HG03066 (cell line): Measurements from ENCODE around the gene SPON2.

ENCODE experiments used
- ATAC-seq: cut with Tn5 transposase; IDR thresholded peaks from one replicate; pipeline ENCODE4 v1.9.1; 2021; ENCODE audit warnings: low read depth; ENCODE audit not compliant: unreplicated experiment

Gene SPON2

DNA sequence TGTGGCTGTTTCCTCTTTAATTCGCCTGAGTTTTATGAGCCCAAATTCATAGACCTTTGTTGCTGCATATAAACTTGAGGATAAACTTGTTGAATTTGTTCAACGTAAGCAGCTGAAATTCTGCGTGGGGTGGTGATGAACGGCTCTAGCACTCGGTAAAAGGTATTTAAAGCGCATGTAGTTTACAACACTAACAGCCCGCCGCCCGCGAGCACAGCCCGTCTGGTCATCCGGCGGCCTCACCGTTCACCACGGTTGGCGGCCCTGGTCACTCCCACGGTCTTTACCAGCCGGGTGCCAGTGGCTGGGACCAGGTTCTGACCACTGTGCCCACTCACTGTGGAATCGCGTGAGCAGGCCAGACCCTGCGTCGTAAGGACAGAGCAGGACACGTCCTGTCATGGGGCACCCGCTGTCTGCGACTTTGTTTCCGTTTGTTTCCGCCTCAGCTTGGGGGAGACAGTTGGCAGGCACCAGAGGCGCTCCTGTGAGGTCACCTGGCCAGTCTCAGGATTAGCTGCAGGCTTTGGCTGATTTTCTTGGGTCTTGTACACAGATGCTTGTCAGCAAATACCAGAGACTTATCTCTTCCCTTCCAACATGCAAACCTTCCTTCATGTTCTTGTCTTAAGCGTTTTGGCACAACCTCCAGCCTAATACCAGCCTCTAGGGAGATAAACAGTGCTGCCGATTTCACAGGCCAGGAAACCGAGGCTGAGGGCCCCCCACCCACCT lies 36.8 kb upstream of the SPON2 start:
- ATAC-seq: no peak

DNA sequence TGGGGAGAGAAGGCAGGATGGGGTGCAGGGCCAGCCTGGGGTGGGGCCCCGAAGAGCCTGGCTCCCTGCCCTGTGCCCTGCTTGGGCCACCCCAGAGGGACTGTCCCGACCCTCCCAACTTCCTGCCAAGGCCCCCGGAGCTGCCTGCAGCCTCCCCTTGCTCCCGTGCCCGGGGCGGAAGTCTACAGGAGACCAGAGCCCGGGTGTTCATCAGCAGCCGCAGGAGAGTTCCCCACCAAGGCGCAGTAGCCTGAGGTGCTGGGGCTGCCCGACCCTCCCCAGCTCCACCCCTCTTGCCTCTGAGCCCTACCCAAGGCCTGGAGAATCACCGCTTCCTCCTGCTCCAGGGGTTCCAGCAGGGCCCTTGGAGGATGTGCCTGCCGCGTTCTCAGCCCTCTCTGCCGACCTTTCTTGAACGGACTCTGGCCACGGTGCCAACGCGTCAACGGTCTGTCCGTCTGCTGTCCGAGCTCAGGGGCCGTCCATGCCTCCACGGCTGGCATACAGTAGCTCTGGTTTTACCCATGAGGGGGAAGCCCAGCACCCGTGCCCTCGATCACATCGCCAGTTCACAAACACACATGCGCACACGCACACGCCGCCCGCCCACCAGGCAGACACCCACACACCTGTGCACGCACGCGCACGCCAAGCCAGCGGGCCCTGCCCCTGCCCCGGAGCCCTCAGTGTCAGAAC lies 36.0 kb upstream of the SPON2 start:
- no peak for ATAC-seq

DNA sequence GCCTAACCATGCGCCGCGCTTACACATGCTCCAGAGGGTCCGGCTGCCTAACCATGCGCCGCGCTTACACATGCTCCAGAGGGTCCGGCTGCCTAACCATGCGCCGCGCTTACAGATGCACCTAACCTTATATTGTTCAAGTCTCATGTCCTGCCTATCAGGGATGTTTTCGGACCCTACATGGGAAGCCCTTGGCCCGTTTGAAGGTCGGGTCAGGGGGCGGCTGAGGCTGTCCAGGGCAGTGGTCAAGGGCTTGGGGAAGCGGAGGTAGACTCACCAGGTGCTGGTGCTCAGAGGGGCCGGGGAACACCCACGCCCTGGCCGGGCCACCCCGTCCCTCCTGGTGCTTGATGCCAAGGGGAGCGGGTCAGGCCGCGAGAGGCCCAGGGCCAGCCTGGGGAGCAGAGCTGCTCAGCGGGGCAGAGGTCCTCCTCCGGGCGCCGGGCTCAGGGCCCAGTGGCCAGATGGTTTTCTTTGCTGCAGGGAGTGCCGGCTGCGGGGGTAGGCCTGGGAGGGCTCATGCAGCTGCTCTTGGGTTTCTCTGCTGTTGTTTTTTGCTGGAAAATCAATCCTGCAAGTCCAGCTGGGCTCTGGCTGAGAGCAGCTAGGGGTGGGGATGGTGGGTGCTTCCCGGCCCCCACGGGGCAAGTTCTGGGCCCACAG lies 35.4 kb upstream of the SPON2 start:
- no peak for ATAC-seq

DNA sequence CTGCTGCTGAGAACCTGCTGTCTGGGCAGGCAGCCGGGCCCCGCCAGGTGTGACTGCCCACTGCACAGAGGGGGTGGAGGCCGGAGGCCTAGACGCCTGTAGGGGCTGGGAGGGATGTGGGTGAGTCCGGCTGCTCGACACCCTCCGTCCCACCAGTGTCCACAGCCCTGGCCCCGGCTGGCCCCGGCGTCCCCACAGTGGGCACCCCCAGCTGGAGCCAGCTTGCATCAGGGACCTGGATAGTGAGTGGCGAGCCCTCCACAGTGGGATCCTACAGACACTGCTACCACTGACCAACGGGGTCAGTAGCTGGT lies 34.7 kb upstream of the SPON2 start:
- ATAC-seq: no peak

DNA sequence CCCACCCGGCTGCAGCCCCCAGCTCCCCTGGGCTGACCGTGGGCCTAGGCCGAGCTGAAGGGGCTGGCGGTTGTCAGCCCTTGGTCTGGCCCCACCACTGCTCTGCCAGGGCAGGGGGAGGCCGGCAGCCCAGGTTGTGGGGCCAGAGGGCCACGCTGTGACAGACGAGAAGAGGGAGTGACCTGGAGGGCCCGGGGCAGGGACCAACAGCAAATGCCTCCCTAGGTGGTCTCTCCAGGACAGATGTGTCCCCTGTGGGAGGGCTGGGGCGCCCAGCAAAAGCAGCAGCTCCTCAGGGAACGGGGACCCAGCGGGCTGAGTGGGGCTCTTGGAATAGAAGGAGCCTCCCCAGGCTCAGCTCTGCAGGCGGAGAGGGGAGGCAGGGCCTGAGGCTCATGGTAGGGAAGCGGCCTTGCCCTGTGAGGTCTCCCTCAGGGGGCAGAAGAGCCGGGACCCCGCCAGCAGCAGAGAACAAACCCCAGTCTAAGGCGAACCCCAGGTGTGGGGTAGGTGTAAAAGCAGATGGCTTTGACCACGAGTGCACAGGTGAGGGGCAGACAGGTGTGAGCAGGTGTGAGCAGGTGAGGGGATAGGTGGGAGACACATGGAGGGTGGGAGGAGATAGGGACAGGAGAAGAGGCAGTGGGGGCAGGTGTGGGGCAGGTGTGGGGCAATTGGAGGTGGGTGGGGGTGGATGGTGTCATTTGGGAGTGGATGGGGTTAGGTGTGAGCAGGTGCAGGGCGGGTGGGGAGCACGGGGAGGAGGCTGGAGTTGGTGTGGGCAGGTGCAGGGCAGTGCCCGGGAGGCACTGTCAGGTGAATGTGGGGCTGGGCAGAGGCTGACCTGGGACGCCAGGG lies 34.1 kb upstream of the SPON2 start:
- ATAC-seq: no peak

DNA sequence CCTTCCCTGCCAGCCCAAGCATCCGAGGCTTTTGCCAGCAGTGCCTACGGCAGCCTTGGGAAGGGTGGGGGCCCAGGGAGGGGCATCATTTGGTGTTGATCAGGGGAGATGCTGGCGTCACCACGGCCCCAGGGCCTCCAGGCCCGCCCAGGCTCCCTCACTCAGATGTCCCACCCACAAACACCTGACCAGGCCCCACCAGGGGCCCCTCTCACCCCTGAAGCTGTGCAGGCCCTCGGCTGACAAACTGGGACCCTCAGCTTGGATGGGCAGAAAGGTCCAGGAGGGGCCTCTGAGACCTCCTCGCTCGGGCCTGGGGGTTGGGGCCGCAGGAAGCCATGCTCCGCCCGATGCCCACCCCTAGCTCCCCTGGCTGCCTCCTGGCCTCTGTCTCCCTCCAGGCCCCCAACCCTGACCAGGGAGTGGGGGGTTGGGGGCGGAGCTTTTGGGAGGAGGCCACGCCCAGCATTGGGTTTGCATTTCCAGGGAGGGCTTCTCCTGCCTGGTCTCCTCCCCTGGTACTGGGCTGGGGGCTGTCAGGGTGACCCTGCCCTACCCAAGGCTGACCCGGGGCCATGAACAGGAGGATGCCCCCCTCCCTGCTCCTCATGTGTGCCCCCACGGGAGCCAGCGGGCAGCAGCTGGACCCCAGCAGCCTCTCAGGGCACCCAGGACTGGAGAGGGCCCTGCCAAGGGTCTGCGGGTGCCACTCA lies 33.4 kb upstream of the SPON2 start:
- ATAC-seq: no peak

DNA sequence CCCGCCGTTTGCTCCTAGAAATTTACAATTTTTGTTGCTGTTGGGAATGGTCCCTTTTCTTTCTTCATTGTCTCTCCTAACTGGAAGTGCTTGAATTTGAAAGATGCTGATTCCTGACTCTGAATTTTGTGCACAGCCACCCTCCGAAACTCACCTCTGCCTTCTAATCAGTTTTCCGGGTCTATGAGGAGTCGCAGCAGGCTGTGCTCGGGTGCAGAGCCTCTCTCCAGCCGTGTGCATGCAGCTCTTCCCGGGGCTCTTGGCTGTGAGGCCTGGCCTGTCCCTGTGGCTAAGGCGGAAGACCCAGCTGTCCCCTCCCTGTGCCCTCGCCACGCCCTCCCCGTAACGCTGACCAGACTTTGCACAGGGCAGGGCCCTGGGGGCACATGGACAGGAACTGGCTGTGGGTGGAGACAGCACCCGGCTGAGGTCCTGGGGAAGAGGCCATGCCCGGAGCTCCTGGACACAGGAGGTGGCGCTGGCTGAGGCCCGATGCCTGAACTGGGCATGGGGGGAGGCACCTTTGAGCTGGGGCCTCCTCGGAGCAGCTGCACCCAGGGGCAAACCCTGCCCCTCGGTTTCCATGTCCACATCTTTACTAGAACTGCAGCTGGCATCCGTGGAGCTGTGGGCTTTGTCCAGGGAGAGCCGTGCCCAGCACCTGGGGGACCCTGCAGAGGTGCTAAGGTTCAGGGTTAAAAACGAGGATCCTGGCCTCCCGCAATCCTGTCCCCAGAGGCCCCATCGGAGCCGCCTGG lies 32.6 kb upstream of the SPON2 start:
- ATAC-seq: no peak

DNA sequence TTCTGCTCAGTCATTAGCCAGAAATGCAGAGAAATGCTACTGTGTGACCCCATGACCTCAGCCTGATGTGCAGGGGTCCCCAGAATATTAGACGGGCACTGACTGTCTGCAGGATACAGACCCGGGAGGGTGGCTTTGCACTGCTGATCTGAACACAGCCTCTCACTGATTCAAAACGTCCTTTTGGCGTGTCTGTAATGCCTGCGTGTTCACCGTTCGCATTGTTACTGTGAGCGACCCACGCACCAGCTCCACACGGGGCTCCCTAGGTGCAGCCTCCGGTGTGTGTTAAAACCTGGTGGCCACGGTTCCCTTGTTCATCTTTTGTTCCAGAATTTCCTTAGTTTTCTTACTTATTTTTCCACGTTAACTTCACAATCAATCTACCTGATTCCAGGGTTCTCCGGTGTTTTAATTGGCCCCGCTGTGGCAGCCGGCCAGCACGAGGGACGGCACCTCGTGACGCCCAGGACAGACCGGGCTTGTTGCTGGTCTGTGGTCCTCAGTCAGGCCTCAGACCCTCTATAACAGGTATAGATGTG lies 32.0 kb upstream of the SPON2 start:
- ATAC-seq: no peak

DNA sequence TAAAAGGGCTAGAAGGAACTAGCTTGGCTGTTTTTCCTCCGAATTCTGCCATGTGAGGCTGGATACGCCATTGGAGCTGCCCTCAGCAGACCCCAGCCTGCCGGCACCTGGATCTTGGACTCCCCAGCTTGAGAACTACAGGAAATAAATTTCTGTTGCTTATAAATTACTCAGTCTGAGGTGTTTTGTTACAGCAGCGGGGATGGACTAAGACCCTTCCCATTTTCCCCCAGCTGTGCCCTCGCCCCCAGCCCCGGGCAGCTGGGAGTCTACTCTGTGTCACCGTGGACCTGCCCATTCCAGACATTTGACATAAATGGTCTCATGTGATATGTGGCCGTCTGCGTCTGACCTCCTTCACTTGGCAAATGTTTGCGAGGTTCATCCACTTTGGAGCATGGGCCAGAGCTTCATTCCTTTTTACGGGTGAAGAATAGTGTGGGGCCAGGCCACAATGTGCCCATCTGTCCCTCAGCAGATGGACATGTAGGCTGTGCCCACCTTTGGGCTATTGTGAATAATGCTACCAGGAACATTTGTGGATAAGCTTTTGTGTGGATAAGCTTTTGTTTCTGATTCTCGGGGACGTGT lies 30.7 kb upstream of the SPON2 start:
- ATAC-seq: no peak

DNA sequence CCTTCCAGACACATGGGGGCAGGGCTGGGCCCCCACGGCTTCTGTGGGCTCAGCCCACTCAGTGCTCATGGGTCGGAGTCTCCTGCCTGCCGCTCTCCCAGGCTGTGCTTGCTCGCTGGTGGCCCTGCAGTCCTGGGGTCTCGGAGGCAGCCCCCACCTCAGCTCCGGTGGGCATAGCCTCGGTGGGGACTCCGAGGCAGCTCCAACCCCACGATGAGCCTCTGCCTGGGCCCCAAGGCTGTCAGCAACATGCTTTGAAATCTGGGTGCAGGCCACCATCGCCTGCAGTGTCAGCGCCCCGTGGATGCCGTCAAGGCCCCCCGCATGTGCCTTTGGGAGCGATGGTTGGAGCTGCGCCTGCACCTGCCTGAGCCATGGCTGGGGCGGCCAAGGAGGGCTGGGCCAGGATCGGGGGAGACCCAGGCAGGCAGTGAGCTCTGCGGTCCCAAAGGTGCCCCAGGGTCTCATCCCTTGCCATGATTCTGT lies 30.2 kb upstream of the SPON2 start:
- ATAC-seq: no peak

DNA sequence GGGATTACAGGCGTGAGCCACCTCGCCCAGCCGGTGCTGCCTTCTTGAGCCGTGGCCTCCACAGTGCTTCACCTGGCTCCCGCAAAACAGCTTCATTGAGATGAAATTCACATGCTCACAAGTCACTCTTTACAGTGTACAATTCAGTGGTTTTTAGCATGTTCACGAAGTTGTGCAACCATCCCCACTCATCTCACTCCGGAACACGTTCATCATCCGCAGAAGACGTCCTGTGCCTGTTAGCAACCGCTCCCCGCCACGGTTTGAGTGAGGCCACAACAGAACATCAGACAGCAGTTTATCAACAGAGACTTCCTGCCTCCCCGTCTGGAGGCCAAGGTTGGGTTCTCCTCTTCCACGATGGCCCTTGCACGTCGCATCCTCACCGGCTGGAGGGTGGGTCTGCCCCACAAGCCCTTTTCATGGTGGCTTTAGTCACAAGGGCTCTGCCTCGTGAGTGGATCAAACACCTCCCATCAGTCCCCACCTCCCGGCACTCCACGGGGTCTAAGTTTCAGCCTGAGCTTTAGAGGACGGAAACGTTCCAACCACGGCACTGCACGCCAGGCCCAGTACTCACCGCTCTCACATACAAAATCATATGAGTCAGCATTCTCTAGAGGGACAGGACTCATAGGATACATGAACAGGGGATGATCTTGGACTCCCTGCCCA lies 29.6 kb upstream of the SPON2 start:
- no peak for ATAC-seq

DNA sequence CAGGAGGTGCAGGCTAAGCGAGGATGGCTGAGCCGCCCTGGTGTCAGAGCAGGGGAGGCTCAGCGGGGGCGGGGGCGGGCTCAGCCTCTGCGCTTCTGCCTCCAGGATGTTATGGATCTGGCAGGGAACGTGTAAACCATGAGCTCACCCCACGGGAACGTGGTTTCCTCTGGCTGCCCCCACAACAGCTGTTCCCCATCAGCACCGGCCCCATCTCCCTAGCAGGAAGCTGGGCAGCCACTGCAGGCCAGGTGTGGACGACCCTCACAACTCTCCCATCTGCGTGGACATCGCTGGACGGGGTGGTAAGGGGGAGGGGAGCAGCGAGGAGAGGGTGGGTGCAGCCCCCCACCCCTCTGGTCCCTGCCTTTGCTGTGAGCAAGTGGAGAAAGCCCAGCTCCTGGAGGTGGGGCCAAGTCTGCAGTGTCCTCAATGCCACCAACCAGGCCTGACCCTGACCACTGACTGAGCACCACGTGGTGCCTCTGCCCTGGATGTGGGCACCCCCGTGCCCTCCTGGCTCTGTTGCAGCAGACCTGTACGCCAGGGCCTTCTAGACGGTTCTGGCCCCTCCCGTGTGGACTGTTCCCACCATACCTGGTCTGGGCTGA lies 28.1 kb upstream of the SPON2 start:
- no peak for ATAC-seq

DNA sequence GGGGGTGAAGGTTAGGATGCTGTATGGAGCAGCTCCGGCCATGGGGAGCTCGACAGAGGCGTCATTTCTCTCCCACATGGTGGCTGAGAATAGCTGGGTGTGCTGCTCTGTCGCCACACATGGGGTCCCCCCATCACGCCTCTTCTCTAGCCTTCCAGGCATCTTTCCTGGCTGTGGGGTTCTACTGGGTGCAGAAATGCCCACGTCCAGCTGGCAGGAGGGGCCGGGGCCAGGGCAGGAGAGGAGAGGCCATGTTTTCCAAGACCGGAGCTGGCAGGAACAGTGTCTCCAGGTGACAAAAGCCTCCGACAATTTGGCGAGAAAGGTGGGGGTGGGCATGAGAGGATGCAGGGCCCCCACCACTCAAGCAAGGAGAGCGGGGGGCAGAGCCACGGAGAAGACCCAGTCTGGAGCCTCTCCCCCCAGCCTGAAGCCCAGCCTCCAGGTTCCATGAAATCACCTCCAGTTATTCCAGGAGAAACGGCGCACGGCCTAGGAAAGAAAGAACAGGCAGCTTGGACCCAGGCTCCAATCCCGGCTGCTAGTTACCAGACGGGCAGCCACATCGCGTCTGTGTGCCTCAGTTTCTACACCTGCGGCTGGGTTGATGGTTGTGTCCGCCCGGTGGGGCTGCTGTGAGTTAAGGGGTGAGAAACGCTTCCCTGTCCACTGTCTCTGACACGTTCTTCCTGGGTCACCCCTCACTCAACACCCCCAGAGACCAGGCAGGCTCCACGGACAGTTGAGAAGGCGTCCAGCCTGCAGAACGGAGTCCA lies 27.4 kb upstream of the SPON2 start:
- ATAC-seq: no peak

DNA sequence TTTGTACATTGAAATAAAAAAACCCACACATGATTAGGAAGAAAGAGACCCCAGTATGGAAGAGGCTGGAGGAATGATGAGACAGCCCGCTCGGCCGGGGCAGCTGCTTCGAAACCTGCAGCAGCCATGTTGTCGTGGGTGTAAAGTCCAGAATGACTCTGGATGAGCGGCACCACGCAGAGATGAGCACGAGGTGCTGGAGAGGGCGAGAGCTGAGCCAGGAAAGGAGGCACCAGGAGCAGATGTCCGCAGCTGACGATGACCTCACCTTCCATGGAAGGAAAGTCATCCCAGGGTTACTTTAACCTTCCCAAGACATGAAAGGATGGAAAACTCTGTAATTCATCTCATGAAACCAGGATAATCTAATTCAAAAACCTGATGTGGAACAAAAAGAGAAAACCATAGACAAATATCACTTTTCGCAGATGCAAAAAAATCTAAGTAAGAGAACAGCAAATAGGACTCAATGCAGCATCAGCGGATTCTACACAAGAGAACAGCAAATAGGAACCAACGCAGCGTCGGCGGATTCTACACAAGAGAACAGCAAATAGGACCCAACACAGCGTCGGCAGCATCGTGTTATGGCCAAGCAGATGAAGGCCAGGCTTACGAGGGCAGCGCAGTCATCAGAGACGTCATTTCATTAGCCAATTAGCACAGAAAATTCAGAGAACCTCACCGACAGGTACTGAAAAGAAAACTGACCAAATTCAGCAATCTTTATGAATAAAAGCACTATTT lies 25.9 kb upstream of the SPON2 start:
- no peak for ATAC-seq

DNA sequence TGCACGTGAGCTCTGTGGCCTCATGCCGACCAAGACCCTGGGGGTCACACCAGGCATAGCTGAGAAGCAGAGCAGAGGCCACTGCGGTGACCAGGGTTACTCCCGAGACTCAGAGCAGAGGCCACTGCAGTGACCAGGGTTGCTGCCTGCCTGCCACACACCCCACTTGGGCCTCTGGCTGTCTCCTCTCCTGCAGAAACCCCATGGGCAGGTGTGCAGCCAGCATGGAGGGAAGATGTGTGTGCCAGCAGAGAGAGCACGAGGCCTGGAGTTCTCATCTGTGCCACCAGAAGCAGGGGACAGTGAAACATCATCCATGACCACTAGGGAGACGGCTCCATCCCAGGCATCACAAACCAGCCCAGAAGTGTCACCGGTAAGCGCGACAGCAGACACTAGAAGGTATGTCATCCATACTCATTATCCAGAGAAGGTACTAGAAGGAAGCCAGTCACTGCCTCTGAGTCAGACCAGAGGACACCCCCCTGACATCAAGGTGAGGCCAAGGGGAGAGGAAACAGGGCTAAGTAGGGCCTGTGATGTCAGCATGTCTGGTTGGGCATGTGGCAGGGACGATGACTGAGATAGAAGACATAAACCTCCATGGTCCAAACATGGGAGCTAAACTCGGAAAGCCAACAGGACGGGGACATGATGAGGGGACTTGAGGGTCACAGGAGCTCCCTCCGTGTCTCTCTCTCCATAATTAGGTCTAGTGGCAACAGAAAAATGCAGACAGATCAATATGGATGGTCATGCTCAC lies 24.2 kb upstream of the SPON2 start:
- no peak for ATAC-seq

DNA sequence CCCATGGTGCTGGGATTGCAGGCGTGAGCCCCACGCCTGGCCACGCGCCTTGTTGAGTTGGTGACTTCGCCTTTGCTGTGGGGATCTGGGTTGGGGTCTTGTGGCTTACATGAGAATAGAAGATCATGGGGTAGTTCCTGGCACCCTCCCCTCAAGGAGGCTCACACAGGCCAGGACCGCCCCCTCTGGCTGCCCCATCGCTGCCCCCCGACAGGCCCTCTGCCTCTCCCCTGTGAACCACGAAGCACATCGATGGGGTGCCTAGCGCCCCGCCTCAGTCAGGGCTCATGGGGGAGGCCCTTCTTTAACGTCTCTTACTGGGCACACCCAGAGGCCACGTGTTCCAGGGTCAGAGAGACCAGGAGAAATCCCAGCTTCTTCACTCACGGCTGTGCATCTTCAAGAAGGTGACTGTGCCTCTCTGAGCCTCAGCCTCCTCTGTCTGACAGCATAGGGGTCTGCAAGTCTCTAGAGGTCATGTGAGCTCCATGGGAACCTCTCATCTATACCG lies 23.6 kb upstream of the SPON2 start:
- no peak for ATAC-seq
